Measurements from ENCODE around the gene RIC8B. TPM values are rescaled to one million over a fixed set of nuclear protein-coding genes. Genes with fewer than 3 reads are reported as not detected.
A peak's percentile ranks its signal among the peaks of the same experiment; 100 is the strongest.

Gene RIC8B
- total and polyA plus RNA-seq, 8 donors = 14.5 to 28.0 (median 23.1) TPM

DNA sequence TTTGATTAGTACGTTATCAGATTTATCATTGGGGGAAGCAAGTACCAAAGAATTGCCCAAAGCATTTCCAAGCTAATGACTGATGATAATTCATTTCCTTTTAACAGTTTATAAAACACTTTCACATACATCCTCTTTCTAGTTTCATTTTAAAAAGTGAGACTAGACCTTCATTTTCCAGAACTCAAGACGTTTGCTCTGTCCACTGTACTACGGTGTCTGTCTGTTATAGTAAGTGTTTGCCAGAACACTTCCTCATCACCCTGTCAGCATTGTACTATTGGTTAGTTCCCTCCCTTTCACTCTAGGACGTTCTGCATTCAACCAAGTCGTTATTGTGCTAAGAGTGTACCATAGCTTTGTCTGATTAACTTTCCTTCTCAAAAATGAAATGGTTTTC, 99.5 kb downstream of the RIC8B start:
- TF ChIP-seq, protein P1, sequence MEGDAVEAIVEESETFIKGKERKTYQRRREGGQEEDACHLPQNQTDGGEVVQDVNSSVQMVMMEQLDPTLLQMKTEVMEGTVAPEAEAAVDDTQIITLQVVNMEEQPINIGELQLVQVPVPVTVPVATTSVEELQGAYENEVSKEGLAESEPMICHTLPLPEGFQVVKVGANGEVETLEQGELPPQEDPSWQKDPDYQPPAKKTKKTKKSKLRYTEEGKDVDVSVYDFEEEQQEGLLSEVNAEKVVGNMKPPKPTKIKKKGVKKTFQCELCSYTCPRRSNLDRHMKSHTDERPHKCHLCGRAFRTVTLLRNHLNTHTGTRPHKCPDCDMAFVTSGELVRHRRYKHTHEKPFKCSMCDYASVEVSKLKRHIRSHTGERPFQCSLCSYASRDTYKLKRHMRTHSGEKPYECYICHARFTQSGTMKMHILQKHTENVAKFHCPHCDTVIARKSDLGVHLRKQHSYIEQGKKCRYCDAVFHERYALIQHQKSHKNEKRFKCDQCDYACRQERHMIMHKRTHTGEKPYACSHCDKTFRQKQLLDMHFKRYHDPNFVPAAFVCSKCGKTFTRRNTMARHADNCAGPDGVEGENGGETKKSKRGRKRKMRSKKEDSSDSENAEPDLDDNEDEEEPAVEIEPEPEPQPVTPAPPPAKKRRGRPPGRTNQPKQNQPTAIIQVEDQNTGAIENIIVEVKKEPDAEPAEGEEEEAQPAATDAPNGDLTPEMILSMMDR (IDR thresholded peaks at IDR 0.05) = no peak
- intact Hi-C loops (cut with DNase I) = no loop called here
- H3K27me3 ChIP-seq = no peaks in the 10 kb centered on the region
- H3K4me3 ChIP-seq = no peak overlapping the region
- H3K27ac ChIP-seq = no peak overlapping the region
- ATAC-seq (no peak), DNase-seq (no peak)
- no peaks in the 10 kb centered on the region for H3K4me1 ChIP-seq
- peaks cover 0 to 12% of the 10 kb centered on the region in 2 donors for H3K36me3 ChIP-seq
- no peaks in the 10 kb centered on the region for H3K9me3 ChIP-seq

DNA sequence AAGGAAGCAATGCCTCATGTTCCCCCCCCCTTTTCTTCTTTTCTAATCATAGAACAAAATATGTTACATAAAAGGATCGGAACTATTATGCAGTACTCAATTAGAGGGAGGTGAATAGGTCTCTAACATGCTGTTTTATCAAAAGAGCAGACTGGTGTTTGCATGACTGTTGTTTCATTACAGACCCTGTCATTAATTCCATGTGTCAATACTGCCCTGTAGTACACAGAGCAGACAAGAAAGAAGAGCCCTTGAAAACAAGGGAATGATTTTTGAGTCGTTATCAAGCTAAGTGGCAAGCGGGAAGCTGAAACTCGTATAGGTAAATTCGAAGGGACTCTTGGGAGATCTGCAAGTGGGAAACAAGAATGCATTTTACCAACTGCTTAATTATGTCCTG, 104.3 kb downstream of the RIC8B start:
- Histone ChIP-seq H3K36me3 (peaks cover 0 to 22% of the 10 kb centered on the region in 2 donors), H3K27ac (no peak overlapping the region), H3K4me3 (no peak overlapping the region), H3K27me3 (no peaks in the 10 kb centered on the region), H3K9me3 (no peaks in the 10 kb centered on the region), H3K4me1 (no peaks in the 10 kb centered on the region)
- ATAC-seq (peak; percentile 49), DNase-seq (no peak)
- intact Hi-C loops (cut with DNase I) = no loop called here
- TF ChIP-seq, protein P1 (IDR thresholded peaks at IDR 0.05) = no peak

DNA sequence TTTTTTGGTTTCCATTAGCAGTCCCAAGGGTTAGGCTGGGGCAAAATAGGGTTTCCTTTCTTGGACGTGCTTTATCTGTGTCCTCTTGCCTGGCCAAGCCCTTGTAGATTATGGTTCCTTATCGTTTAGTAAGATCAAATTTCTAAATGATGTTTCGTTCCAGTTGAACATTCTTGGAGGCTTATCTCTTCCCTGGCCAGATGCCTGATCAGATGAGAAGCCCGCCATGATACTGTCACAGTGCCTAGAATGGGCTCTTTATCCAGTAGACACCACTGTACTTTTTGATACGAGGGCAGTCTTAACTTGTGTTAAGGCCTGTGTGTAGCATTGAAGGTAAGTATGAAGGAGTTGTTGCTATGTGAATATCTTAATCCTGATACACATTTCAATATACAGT, 105.1 kb downstream of the RIC8B start:
- no peak for DNase-seq
- H3K4me3 ChIP-seq = no peak overlapping the region
- TF ChIP-seq, protein P1 (IDR thresholded peaks at IDR 0.05) = no peak
- H3K9me3 ChIP-seq = no peaks in the 10 kb centered on the region
- ATAC-seq = no peak
- no peak overlapping the region for H3K27ac ChIP-seq
- H3K27me3 ChIP-seq = no peaks in the 10 kb centered on the region
- no peaks in the 10 kb centered on the region for H3K4me1 ChIP-seq
- intact Hi-C loops (cut with DNase I) = no loop called here
- H3K36me3 ChIP-seq = peaks cover 0 to 20% of the 10 kb centered on the region in 2 donors

DNA sequence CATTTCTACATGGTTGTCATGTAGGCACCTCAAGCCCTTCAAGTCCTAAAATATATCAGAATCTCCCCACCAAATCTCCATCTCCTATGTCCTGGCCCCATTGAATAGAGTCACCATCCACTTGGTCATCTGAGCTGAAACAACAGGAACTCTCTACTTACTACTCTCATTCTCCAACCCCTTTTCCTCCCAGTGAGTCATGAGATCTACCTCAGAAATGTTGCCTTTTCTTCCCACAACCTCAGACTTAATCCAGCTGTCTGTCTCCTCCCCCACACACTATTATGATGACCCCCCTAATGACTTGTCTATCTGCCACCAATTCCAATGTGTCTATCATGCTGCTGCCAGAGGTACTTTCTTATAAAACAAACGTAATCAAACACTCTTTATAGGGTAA, 108.9 kb downstream of the RIC8B start:
- Histone ChIP-seq H3K9me3 (no peaks in the 10 kb centered on the region), H3K4me1 (no peaks in the 10 kb centered on the region), H3K27ac (no peak overlapping the region), H3K4me3 (no peak overlapping the region), H3K27me3 (no peaks in the 10 kb centered on the region), H3K36me3 (peaks cover 0 to 37% of the 10 kb centered on the region in 2 donors)
- TF ChIP-seq, protein P1 (IDR thresholded peaks at IDR 0.05) = no peak
- no peak for ATAC-seq
- no peak for DNase-seq
- intact Hi-C loops (cut with DNase I) = no loop called here

DNA sequence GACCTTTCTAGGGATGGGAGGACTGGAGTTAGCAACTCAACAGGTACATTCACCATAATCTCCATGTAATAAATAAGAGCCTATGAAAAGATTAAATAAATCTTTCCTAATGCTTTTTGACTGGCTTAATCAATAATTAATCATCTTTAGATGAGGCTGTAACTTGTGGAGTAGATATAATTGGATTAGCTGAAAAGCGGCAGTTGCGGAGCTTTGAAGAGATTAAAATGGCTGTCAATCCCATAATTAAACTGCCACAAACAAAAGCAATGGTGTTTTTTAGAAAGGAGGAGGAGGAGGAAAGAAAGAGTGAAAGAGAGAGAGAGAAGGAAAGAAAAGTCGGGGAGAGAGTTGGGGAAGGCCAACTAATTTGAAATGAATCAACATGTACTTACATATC, 110.5 kb downstream of the RIC8B start:
- Histone ChIP-seq H3K4me3 (no peak overlapping the region), H3K36me3 (peaks cover 0 to 32% of the 10 kb centered on the region in 2 donors), H3K27ac (no peak overlapping the region), H3K9me3 (no peaks in the 10 kb centered on the region), H3K4me1 (no peaks in the 10 kb centered on the region), H3K27me3 (no peaks in the 10 kb centered on the region)
- DNase-seq = no peak
- ATAC-seq = no peak
- intact Hi-C loops (cut with DNase I) = no loop called here
- TF ChIP-seq, protein P1 (IDR thresholded peaks at IDR 0.05) = no peak
